Keratinocyte (primary cell): Measurements from ENCODE around the gene ADAM33. TPM values are rescaled to one million over a fixed set of nuclear protein-coding genes. Genes with fewer than 3 reads are reported as not detected.

Experiments
- DNase-seq: peaks from one replicate; pipeline ENCODE4 v3.0.0-alpha.2; 2011; ENCODE audit warnings: low read depth, missing footprints, low spot score
- FAIRE-seq: peaks from 2 replicates; lab custom pipeline; 2011; peaks lifted over from hg19 to GRCh38; lab: Jason Lieb, UNC
- H2AFZ ChIP-seq: 2 replicates; pipeline ENCODE4 v1.6.0; 2012; ENCODE audit warnings: low read length, control low read depth, inconsistent platforms; ENCODE audit not compliant: control insufficient read depth
- H3K27ac ChIP-seq: 2 replicates; pipeline ENCODE4 v1.5.1; 2011; ENCODE audit warnings: low read length; ENCODE audit not compliant: control insufficient read depth, insufficient read depth
- H3K27me3 ChIP-seq: 3 replicates; pipeline ENCODE4 v1.6.0; 2011; ENCODE audit warnings: low read length; ENCODE audit not compliant: control insufficient read depth, insufficient read depth; ENCODE audit errors: extremely low read depth
- H3K36me3 ChIP-seq, 2 experiments: 2 replicates in 1 of 2; 3 replicates in 1 of 2; pipeline ENCODE4 v1.5.1; 2011; ENCODE audit warnings: low read length in 2 of 2, mild to moderate bottlenecking in 1 of 2; ENCODE audit not compliant: control insufficient read depth in 2 of 2, insufficient read depth in 2 of 2; ENCODE audit errors: extremely low read depth in 1 of 2
- H3K4me1 ChIP-seq: 3 replicates; pipeline ENCODE4 v1.5.1; 2011; ENCODE audit warnings: low read length; ENCODE audit not compliant: control insufficient read depth, insufficient read depth; ENCODE audit errors: extremely low read depth
- H3K4me2 ChIP-seq: 3 replicates; pipeline ENCODE4 v1.6.0; 2011; ENCODE audit warnings: low read depth, low read length; ENCODE audit not compliant: control insufficient read depth, insufficient read depth; ENCODE audit errors: extremely low read depth
- H3K4me3 ChIP-seq, 3 experiments: fragments of 200-600 bp in 1 of 3; sonication (generic) in 1 of 3; 2 replicates in 2 of 3; 3 replicates in 1 of 3; pipeline ENCODE4 v1.5.1; 2011 to 2016; ENCODE audit warnings: low read length in 3 of 3, mild to moderate bottlenecking in 3 of 3, control low read depth in 2 of 3, inconsistent platforms in 1 of 3, low read depth in 1 of 3, mixed read lengths in 1 of 3, mixed run types in 1 of 3, moderate library complexity in 1 of 3; ENCODE audit not compliant: control insufficient read depth in 2 of 3, insufficient read depth in 2 of 3; ENCODE audit errors: extremely low read depth in 1 of 3
- H3K79me2 ChIP-seq: 2 replicates; pipeline ENCODE4 v1.6.0; 2012; ENCODE audit warnings: low read length; ENCODE audit not compliant: control insufficient read depth, insufficient read depth
- H3K9ac ChIP-seq: 3 replicates; pipeline ENCODE4 v1.6.0; 2011; ENCODE audit warnings: low read length; ENCODE audit not compliant: control insufficient read depth, insufficient read depth; ENCODE audit errors: extremely low read depth
- H3K9me1 ChIP-seq: 3 replicates; pipeline ENCODE4 v1.6.0; 2011; ENCODE audit warnings: low read length; ENCODE audit not compliant: control insufficient read depth, insufficient read depth; ENCODE audit errors: extremely low read depth
- H3K9me3 ChIP-seq: 2 replicates; pipeline ENCODE4 v1.5.1; 2012; ENCODE audit warnings: low read depth, low read length; ENCODE audit not compliant: control insufficient read depth
- H4K20me1 ChIP-seq: 3 replicates; pipeline ENCODE4 v1.6.0; 2011; ENCODE audit warnings: low read length; ENCODE audit not compliant: control insufficient read depth, insufficient read depth; ENCODE audit errors: extremely low read depth
- CTCF ChIP-seq, 3 experiments: IDR thresholded peaks in 1 of 3; conservative IDR thresholded peaks in 1 of 3; optimal IDR thresholded peaks in 1 of 3; 2 replicates in 2 of 3; 3 replicates in 1 of 3; pipeline versions ENCODE3 to v1.5.1; 2011; ENCODE audit warnings: low read length in 3 of 3, mild to moderate bottlenecking in 3 of 3, moderate library complexity in 2 of 3, control low read depth in 1 of 3, inconsistent platforms in 1 of 3; ENCODE audit not compliant: insufficient read depth in 2 of 3; ENCODE audit errors: extremely low read depth in 1 of 3
- EZH2 ChIP-seq: IDR thresholded peaks from one replicate; pipeline ENCODE4 v1.6.1; 2012; ENCODE audit warnings: inconsistent platforms, mild to moderate bottlenecking, low read length, moderate library complexity
- dilution Hi-C: fragments of 300-500 bp; cut with MboI; formaldehyde crosslinking; loops from one replicate; pipeline ENCODE4 v1.7.0; 2020; ENCODE audit warnings: low sequenced_read_pairs; ENCODE audit not compliant: extremely low pct_ligation_motif_present
- polyA plus RNA-seq, 5 experiments: library from polyadenylated mRNA; depleted of rRNA in 3 of 5; stranded (reverse) in 3 of 5; stranded (forward) in 1 of 5; unstranded in 1 of 5; fragments of >200 nt; gene quantifications; 1 replicate in 1 of 5; 2 replicates in 3 of 5; 3 replicates in 1 of 5; pipeline versions ENCODE4 v1.2.1 to v1.2.3, GENCODE V29; 2011 to 2012; ENCODE audit warnings: missing spikeins in 2 of 5, low read depth in 1 of 5, low replicate concordance in 1 of 5

The ADAM33 gene
- polyA plus RNA-seq, 1 donor (not counting 4 experiments of a cell fraction or from before 2014, with no cell fraction given) = not detected

DNA sequence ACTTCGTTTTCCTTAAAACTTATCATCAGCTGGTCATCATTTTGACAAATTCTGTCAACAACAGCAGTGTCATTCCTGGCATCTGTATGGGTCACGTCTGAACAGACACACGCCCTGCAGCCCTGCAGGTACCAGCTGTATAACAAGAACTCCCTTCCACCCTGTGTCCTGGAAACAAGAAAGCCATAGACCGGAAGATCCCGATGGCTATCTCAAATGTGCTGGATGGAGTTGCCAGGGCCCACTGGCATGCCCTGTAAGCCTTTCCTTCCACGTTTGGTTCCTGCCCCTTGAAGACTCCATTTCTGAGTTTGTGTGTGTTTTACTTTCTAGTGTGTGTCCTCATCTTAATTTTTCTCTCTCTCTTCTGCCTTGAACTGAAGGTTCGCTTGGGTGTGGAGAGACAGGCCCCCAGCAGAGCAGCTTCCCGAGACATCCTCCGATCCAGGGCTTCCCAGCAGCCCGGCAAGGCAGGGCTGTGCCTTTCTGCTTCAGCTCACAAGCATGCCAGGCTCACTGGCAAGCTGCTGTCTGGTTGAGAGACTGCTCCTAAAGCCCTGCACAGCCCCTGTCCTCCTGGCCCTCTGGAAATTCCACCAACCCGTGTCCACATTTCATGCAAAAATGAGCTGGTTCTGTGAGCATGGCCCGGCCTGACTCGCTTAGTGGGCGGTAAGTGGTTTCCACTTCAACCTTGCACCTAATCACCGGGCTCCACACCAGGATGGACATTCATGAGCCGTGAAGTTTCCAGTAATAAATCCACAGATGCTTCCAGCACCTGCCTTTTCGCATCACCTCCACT, 27.3 kb downstream of the ADAM33 start:
- Histone ChIP-seq H3K9ac (no peak overlapping the region), H2AFZ (no peak overlapping the region), H3K4me1 (no peaks in the 10 kb centered on the region), H3K4me2 (no peak overlapping the region), H3K9me1 (no peaks in the 10 kb centered on the region), H3K36me3 (no peaks in the 10 kb centered on the region), H3K27ac (no peak overlapping the region), H3K4me3 (no peak overlapping the region), H4K20me1 (no peaks in the 10 kb centered on the region), H3K27me3 (peaks cover 24% of the 10 kb centered on the region), H3K9me3 (no peaks in the 10 kb centered on the region), H3K79me2 (no peaks in the 10 kb centered on the region)
- TF ChIP-seq EZH2 (no peak), CTCF (optimal IDR thresholded peaks at IDR 0.05 in 1 of 3, IDR thresholded peaks at IDR 0.05 in 1 of 3, conservative IDR thresholded peaks at IDR 0.05 in 1 of 3; ENCODE audit: extremely low read depth in 1 of 3, insufficient read depth in 2 of 3, low read length in 3 of 3) (no peak)
- dilution Hi-C loops = no loop called here
- no peak for FAIRE-seq
- no peak for DNase-seq

- Histone ChIP-seq H3K4me3 (no peak overlapping the region), H2AFZ (no peak overlapping the region), H3K27ac (no peak overlapping the region), H3K4me2 (no peak overlapping the region), H4K20me1 (no peaks in the 10 kb centered on the region), H3K4me1 (no peaks in the 10 kb centered on the region), H3K79me2 (no peaks in the 10 kb centered on the region), H3K9me1 (no peaks in the 10 kb centered on the region), H3K9me3 (no peaks in the 10 kb centered on the region), H3K36me3 (no peaks in the 10 kb centered on the region), H3K27me3 (peaks cover 18% of the 10 kb centered on the region), H3K9ac (no peak overlapping the region)
- FAIRE-seq (no peak), DNase-seq (no peak)
- TF ChIP-seq CTCF (optimal IDR thresholded peaks at IDR 0.05 in 1 of 3, IDR thresholded peaks at IDR 0.05 in 1 of 3, conservative IDR thresholded peaks at IDR 0.05 in 1 of 3; ENCODE audit: extremely low read depth in 1 of 3, insufficient read depth in 2 of 3, low read length in 3 of 3) = no peak
- no peak for TF ChIP-seq EZH2
- dilution Hi-C loops = no loop called here
These were observed 27.9 kb downstream of the ADAM33 start for GRCh38 chr20:3653921-3654320.
